Right lung (tissue), 5 donors: Measurements from ENCODE around the gene MGMT. TPM values are rescaled to one million over a fixed set of nuclear protein-coding genes. Genes with fewer than 3 reads are reported as not detected.

ENCODE experiments used
- DNase-seq, 2 donors: peaks; one replicate each; pipeline ENCODE4 v3.0.0-alpha.2; 2013
- polyA plus RNA-seq, 5 donors: library from polyadenylated mRNA; unstranded; fragments of 120-200 nt; gene quantifications; one replicate each; pipeline versions ENCODE4 v1.2.1 to v1.2.3, GENCODE V29; 2013; ENCODE audit warnings: inconsistent platforms in 1 of 5, low replicate concordance in 1 of 5; ENCODE audit not compliant: insufficient read length in 5 of 5, insufficient read depth in 1 of 5

Gene MGMT
- polyA plus RNA-seq, 5 donors, result 12.1 to 22.3 (median 15.6) TPM

DNA sequence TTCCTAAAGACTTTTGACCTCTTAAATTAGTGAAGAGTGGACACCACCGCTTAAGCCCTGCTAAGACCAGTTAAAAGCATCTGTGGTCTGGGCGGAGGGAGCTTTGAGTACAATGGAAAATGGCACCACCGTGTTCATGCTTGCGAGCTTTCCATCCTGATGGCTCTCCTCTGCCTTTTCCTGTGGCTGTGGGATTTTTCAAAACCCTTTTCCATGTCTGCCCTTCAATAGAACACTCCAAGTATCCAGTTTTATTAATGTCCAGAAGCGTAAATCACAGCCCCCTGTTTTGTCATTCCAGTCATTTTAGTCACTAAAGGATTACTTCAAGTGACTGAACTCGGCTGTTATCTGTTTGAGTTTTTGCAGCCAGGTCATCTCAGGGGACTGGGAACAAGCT, 181.8 kb downstream of the MGMT start:
- no peak for DNase-seq

DNA sequence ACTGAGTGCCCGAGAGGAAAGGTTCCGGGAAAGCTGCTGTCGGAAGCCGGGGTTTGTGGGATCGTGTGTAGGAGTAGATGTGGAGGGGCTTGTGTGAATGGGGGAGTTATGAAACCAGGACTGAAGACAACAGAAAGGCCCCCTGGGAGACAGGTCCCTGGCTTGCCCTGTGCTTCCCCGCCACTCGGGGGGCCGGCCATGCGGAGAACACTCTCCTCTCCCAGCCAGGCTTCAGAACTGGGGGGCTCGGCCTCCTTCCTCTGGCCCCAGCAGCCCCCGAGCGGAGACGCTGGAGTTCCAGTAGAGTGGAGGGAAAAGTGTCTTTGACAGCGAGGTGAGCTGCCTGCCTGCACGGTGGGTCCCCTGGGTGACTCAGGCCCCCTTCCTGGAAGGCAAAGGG, 185.0 kb downstream of the MGMT start:
- DNase-seq, result no peak

DNA sequence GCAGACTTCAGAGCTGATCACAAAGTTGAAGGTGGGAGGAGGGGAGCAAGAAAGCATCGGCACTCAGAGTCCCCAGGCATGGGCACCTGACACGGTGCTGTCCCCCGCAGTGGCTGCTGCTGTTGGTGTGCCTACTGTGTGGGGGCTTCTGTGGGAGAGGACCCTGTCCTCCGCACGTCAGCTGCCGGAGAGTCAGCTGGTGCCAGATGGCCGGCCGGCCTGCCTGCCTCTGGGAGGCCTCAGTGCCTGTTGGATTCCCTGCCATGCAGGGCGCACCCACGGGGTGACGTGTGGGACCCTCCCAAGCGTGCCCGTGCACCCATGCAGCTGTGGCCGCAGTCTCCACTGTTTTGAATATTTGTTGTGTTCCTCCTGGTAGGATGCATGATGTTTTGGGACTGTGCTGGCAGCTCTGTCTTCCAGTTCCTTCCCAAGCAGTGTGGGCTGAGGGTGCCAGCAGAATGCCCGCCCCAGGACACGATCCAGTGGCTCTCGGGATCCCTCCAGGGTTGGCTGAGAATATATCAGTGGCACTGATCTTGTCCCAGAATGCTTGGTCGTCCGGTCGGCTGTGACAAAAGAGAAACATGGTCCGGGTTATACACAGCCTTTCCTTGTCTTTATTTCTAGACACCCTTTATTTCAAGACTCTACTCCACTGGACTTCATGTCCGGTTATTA, 185.6 kb downstream of the MGMT start:
- no peak for DNase-seq

DNA sequence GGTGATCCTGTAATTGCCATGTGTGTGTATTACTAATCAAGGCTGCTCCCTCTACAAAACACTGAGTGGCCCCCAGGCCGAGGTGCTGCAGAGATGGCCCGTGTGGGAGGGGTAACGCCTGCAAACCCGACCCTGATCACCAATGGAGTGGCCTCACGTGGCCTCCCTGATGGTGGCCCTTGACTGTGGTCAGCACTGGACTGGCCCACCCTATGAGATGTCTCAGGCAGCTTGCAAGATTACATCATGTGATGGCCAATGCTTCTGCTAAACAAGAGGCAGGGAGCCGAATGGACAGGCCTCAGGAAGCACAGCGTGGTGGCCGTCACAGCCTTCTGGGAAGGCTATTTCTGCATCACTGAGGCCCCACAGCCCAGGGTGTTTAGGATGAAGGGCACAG, 186.4 kb downstream of the MGMT start:
- no peak for DNase-seq

DNA sequence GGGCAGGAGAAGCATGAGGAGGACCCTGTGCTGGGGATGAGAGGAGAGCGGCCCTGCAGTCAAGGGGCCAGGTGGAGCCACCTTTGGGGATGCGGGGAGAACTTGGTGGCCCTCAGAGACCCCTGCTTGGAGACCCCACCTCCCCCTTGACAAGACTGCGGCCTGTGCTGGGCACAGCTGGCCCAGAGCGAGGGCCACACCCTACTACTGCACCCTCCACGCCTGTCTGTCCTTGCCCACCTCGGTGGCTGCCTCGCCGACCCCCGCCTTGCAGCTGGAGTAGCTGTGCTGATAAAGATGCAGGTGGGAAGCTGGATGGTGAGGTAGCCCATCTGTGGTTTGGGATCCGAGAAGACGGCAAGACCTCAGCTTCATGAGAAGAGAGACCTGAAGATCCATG, 186.8 kb downstream of the MGMT start:
- DNase-seq, result no peak

DNA sequence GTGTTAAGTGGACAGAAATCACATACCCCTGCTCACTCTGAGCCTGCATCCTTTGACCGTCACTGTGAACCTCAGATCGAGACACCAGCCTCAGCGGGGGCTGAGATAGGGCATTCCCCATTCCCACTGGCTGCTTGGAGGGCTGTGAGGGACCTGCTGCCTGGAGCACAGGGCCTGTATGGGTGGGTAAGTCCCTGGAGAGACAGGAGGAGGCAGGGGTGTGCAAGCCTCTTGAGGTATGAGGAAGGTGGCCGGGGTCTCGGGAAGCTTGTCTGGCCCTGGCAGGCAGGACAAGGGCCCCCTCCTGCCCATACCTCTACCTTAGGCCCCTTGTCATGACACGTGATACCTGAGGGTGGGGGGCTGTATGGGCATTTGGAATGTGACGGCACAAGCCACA, 187.4 kb downstream of the MGMT start:
- no peak for DNase-seq

DNA sequence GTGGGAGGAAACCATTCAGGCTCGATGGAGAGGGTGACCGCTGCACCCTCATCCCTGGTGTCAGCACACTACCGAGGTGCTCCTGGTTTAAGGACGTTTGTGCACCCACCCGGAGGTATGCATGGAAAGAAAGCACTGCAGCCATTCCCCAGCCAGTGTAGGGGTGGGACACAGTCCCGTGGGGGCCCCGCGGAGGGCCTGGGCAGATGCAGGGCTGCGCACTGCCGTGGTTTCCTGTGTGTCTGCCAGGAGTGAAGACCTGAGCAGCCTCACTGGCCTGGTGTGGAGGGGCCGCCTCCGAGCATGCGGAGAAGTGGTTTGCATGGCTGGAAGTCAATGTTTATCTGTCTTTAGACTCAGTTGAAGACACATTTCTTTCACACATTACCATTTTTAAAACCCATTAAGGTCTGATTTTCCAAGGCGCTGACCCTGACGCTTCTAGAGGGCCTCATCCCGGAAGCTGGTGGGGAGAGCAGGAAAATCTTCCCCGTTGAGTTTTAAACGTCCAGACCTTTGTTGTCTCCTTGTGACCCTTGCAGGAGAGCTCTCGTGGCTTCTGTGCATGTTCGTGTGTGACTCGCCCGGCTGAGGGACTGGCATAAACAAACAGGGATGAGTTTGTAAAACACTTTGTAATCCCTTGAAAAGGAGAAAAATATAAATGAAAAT, 188.1 kb downstream of the MGMT start:
- DNase-seq, result no peak

DNA sequence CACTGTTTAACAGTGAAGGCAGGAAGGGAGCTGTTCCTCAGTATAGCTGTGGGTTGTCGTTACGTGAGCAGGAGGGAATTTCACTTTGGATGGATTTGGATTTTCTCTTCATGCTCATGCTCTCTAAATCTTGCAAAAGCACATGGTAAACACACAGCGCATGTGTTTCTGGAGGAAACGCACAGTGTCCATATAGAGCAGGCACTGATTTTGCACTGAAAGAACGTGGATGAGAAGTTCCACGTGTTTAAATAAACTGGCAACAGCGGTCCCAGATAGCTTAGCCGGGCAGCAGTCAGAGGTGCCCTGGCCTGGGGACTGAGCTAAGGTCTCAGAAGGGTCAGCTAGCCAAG, 188.6 kb downstream of the MGMT start:
- no peak for DNase-seq

DNA sequence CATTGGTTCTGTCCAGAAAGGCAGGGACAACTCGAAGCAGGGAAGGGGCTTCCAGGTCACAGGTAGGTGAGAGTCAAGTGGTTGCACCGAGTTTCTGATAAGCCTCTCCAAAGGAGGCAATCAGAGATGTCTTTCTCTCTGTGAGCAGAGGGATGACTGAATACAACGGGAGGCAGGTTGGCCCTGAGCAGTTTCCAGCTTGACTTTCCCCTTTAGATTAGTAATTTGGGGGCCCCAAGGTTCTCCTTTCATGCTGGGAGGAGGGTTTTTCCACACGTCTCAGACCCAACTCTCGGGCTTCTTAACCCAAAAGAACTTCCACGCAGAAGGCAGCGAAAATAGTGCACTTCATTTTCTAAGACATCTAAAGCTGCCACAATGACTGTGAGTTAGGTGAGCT, 189.6 kb downstream of the MGMT start:
- DNase-seq, result no peak

DNA sequence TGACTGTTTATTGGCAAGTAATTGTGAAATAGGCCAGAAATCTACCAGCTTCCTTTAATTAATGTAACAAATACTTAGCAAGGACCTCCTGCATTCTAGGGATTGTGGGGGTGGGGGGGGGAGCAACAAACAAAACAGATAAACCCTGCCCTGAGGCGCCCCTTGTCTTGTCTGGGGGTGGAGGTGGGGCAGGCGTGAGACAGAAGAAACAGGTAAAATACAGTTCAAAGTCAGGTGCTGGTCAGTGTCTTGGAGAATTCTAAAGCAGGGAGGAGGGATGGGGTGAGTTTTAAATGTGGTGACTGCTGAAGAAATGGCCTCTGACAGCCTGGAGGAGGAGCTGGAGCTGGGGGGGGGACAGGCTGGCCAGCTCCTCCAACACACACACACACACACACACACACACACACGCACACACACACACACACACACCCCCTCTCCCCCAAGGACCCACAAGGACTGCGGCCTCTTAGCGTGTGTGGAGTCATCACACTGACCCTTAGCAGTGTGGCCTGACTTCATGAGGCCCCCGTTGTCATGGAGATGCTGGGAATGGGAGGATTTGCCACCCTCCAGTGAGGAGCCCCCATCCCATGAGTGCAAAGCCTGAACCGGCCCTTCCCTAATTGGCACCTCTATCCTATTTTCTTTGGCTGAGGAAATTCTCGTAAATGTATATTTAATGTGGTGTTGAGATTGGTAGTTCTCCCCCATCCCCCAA, 190.4 kb downstream of the MGMT start:
- DNase-seq, result no peak

DNA sequence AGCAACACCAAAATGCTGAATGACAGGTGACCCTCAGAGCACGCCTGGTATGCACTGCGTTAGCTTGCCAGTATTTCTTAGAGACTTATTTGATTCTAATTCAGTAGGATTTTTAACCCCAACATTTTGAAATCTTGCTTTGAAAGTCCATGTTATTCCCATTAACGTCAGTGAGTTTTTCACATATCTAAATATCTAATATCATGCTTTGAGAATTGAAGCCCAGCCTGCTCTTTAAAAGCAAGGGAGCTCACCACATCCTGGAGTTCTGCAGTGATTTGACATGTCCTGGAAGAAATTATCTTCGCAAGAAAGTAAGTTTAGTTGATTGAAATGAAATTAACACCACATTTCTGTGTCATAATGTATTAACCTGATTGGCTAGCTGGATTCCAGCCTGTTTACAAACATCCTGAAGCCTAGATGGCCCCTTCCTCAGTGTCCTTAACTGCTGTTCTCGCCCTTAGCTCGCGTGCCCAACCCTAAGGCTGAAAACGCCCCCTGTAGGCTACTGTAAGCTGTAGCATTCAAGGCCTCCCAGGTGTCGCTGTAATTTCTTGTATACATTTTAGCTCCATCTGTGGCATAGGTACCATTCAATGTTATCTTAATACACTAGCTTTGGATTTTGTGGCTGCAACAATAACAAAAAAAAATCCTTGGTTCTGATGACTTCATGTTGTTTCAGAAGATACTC, 191.5 kb downstream of the MGMT start:
- no peak for DNase-seq

DNA sequence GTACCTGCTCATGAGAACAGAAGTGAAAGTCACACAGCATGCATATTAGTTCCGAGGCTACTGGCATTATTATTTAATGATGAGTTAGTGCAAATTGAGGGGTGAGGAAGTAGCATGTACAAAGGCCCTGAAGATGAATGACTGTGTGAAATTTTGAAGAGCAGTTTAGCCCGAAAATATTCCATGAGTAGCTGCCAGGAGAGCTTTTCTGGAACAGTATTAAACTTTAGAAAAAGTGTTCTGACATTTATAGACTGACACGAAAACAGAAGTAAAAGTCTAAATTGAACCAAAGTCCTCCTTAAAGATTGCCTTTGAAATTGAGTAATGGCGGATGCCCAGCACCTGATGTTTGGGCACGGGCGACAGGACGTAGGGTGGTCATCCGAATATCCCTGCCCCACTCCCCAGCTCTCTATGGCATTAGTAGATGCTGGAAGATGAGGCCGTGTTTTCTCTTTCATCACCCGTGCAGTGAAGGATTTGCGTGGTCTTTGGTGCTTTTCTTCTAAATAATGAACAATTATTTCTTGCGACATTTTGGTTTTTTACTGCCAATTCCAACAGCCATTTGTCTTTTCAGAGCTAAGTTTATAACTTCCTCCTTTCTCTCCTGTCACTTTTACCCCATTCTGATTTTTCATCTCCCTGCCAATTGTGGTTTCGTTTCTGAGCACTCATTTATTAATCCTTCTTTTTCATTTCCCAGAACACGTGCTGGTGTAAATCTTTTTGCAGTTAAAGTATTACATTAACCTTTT, 192.6 kb downstream of the MGMT start:
- peak; percentile 36 to 41 for DNase-seq

DNA sequence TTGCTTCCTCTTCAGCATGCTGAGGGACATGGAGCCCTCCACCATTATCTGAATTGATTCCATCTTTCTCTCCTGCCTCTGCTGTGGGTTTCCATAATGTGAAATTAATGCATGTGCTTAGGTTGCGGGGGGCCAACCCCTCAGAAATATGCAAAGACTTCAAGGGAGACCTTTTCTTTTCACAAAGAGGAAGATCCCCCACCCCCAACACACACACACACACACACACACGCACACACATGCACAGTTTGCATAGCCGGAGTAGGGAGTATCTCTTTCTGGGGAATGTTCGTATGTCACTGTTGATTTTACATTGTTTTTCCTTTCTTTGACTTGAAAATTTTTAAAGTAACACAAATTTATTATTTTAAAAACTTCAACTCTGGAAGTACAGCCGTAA, 193.5 kb downstream of the MGMT start:
- no peak for DNase-seq

DNA sequence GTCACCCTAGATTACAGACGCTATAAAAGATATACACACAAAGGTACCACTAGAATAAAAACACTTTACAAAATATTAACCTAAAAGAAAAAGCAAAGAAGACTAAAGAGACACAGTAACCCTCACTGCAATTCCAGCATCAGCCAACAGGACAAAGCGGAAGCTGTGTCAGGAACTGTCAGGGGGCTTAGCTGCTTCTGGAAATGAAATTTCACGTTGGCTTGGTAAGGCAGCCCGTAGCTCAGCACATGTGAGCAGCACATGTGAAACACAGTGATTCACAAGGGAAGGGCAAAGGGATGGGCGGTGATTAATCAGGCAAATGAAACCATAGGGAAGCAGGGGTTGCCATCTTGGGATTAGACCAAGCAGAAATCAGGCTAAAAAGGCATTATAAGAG, 195.4 kb downstream of the MGMT start:
- DNase-seq, result no peak

DNA sequence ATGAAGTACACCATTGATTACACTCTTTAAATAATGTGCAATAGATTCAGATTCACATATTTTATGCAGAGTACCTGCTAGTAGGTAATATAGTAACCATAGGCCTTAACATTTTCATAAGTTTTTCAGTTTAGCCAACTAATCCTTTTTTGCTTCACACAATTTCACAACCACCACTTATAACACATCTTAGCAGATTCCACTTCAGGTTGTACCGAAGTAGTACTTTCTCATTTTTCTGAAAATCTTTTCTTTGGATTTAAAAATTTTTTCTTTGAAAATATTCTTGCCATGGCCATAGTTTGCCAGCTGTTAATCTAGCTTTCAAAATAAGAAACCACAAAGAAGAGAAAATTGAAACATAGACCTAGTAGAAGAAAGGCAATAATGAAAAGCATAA, 203.1 kb downstream of the MGMT start:
- DNase-seq, result no peak

DNA sequence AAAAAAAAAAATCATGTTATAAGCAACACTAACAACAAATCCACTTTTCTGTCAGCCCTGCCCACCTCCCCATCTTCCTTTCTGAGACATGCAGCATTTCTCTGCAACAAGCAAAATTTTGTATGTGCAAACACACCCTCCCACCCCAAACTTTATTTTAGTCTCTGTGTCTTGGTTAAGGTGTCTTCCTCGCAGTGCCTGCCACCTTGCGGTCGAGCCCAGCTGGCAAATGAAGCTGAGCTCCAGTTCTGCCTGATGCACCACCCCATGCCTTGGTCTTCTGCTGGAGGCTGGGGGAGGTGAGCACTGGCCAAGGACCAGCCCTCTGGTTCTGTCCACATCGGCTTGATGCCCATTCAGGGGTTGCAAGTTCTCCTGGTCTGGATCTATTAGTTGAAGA, 206.3 kb downstream of the MGMT start:
- no peak for DNase-seq

DNA sequence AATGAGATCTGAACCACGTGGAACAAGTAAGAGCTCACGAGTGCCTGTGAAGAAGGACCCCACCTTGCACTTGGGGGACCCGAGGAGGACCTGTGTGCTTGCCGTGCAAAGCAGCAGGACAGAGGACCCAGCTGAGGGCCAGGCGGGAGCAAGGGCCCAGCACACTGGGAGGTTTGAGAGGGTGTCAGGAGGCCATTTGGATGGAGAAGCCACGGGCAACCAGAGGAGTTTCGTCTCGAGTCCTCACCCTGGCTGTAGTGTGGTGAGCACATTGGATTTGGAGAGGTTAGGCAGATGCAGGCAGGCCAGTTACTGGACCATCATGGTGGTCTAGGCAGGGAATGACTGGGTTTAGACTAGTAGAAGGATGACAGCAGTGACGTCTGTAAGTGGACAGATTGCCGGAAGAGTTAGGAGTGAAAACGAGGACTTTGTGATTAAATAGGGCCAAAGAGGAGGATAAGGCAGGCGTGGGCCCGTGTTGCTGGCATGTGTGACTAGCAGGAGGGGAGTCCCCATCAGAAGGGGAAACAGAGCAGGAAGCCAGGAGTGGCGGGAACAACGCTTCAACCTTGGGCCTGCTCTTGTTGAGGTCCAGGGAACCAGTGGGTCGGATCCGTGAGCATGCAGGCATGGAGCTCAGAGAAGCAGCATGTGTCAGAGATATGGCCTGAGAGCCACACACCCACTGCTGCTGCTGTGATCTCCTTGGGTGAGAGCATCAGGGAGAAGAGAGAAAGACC, 208.2 kb downstream of the MGMT start:
- no peak for DNase-seq

DNA sequence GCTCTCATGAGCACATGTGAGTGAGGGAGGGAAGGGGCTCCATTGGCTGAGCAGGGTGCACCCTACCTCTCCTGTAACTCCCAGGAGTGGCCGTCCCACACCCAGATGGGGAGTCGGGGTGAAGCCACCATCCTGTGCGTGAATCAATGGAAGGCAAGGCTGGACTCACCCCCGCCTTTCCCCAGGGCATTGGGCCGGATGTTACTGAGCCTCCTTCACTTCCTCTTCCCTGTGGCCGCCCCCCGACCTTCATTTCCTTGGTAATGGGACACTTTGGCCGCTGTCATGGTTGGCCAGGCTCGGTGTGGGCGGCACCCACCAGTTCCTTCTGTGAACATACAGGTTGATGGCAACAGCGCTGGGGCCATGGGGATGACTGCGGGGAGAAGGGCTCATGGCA, 209.0 kb downstream of the MGMT start:
- DNase-seq, result no peak

DNA sequence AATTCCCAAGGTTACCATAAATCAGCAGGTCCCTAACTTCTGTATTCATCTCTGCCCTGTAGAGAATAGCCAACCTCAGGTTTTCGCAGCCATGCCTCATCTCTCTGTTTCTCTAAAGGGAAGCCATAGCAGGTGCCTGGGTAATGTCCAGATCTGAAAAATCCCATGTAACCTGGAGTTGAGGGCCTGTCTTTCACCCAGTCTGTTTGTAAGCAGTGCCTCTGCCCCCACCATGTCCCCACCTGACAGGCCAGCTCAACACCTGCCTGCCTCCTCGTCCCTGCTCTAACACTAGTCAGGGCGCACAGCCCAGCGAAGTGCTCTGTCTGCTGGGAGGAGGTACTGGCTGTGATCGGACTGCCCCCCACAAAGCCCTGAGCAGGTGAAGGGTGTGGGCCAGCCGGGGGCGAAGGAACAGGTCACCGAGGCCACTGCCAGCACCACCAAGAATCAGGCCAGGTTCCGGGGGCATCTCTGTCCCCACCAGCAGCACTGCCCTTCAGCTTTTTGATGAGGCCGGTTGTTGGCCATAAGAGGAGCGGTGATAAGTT, 210.4 kb downstream of the MGMT start:
- DNase-seq, result no peak

DNA sequence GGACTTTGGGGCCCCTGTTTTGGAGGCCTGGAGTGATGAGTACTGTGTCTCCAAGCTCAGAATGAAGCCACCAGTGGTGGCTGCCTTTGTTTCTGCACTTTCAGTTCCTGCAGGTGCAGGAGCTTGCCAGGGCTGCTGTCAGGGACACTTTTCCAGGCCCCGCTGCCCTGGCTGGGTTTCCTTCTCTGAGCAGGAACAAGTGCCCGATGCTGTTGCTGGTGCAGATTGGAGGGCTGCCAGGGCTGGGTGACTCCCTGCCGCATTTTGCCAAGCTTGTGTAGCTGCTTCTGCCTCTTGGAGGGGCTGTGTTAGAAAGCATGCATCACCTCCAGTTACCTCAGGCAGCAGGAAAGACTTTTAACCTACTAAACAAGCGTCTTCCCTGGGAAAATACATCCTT, 211.1 kb downstream of the MGMT start:
- DNase-seq, result no peak

DNA sequence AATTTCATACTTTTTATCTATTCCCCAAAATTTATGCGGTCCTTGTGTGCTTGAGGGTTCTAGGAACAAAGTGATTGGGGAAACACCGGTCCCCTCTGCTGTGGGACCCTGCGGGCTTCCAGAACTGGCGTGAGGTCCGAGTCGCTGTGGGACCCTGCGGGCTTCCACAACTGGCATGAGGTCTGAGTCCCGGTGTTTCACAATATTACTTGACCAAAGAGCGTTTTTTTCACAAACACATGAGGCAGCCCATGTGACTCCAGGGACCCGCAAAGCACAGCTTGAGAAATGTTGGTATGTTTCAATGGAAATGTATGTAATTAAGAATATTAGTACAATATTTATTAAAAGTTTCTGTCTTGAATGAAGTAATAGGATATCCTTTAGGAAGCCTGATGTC, 212.2 kb downstream of the MGMT start:
- no peak for DNase-seq
